Thymus (tissue), 11 donors: ENCODE results near the gene HSD17B12. TPM values are rescaled to one million over a fixed set of nuclear protein-coding genes. Genes with fewer than 3 reads are reported as not detected.

ENCODE experiments used
- DNase-seq, 9 donors: peaks; one replicate each; pipeline ENCODE4 v3.0.0-alpha.2; 2013; ENCODE audit warnings: low spot score in 9 of 9, low read depth in 6 of 9, missing footprints in 1 of 9
- H3K27ac ChIP-seq, 2 donors: one replicate each; pipeline ENCODE4 v1.5.1; 2013; ENCODE audit warnings: control low read depth in 1 of 2, low read depth in 1 of 2, low read length in 1 of 2, mild to moderate bottlenecking in 1 of 2, moderate library complexity in 1 of 2
- H3K27me3 ChIP-seq, 2 donors: one replicate each; pipeline ENCODE4 v1.5.1; 2013; ENCODE audit warnings: low read length in 1 of 2; ENCODE audit not compliant: control insufficient read depth in 2 of 2, insufficient read depth in 1 of 2
- H3K36me3 ChIP-seq, 2 donors: one replicate each; pipeline ENCODE4 v1.5.1; 2013; ENCODE audit warnings: low read length in 1 of 2, mild to moderate bottlenecking in 1 of 2, moderate library complexity in 1 of 2; ENCODE audit not compliant: control insufficient read depth in 2 of 2, insufficient read depth in 2 of 2
- H3K4me1 ChIP-seq, 2 donors: one replicate each; pipeline ENCODE4 v1.5.1; 2013; ENCODE audit warnings: low read length in 2 of 2; ENCODE audit not compliant: control insufficient read depth in 2 of 2, insufficient read depth in 2 of 2
- H3K4me3 ChIP-seq, 2 donors: one replicate each; pipeline ENCODE4 v1.5.1; 2013; ENCODE audit warnings: low read length in 2 of 2, control low read depth in 1 of 2, mild to moderate bottlenecking in 1 of 2
- H3K9me3 ChIP-seq, 2 donors: one replicate each; pipeline ENCODE4 v1.5.1; 2013; ENCODE audit warnings: low read length in 1 of 2, mild to moderate bottlenecking in 1 of 2; ENCODE audit not compliant: control insufficient read depth in 2 of 2, insufficient read depth in 1 of 2
- WGBS: extraction: QIAGEN DNeasy Blood & Tissue Kit; methylation state at CpG from one replicate; pipeline ENCODE4 v1.1.7; 2013; 5-methylcytosine and 5-hydroxymethylcytosine counted together
- polyA plus RNA-seq: library from polyadenylated mRNA; stranded (reverse); fragments of 200-250 nt; gene quantifications from one replicate; pipeline ENCODE4 v1.2.3, GENCODE V29; 2013
- total RNA-seq: library from RNA; stranded (reverse); fragments of 120-200 nt; gene quantifications from one replicate; pipeline ENCODE4 v1.2.4, GENCODE V29; 2013
- donor health status: healthy.

The HSD17B12 gene
- total and polyA plus RNA-seq, 2 donors: 18.8 to 32.1 TPM

- Histone ChIP-seq H3K4me3 (no peak overlapping the region), H3K9me3 (no peaks in the 10 kb centered on the region), H3K36me3 (no peaks in the 10 kb centered on the region), H3K4me1 (peaks cover 0 to 4% of the 10 kb centered on the region in 2 donors), H3K27me3 (peaks cover 2 to 7% of the 10 kb centered on the region in 2 donors), H3K27ac (no peak overlapping the region)
- DNase-seq: peak in 6 of 9 donors; percentile 15 to 62 (median 28)
- 4% methylated on average over 5 of the region's 5 CpGs for WGBS
Measured at GRCh38 chr11:43868852-43869567, 188.5 kb downstream of the HSD17B12 start.

- peaks cover 2 to 7% of the 10 kb centered on the region in 2 donors for H3K27me3 ChIP-seq
- WGBS: 96% methylated on average over 2 of the region's 2 CpGs
Measured at GRCh38 chr11:43871051-43871450, 190.5 kb downstream of the HSD17B12 start.

GRCh38 chr11:43872995-43873394 is 192.5 kb downstream of the HSD17B12 start:
- H3K27me3 ChIP-seq: peaks cover 2 to 7% of the 10 kb centered on the region in 2 donors
- 84% methylated on average over 7 of the region's 7 CpGs for WGBS

More at GRCh38 chr11:43871051-43871450, 190.5 kb downstream of the HSD17B12 start:
- Histone ChIP-seq H3K4me3 (no peak overlapping the region), H3K27ac (no peak overlapping the region), H3K9me3 (no peaks in the 10 kb centered on the region), H3K4me1 (peaks cover 0 to 4% of the 10 kb centered on the region in 2 donors), H3K36me3 (no peaks in the 10 kb centered on the region)
- no peak for DNase-seq

DNA sequence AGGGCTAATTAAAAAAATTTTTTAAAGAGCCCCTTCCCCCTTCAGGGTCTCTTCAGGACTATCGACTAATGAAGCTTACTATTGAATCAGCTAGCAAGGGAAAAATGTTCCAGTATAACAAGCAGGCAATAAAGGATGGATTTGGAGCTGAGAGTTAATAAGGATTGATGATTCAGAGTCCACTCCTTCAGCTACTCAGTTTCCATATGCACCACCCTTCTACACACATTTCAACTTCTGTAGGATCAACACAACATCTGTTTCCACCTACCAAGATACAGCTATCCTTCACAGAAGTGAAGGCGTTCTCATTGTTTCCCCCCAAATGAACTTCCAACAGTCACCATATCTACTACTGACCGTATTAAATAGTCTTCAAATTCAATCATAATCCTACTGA is 193.5 kb downstream of the HSD17B12 start:
- H3K27me3 ChIP-seq: peaks cover 2 to 7% of the 10 kb centered on the region in 2 donors
- H3K4me3 ChIP-seq: no peak overlapping the region
- H3K9me3 ChIP-seq: no peaks in the 10 kb centered on the region
- no peak for DNase-seq
- H3K36me3 ChIP-seq: no peaks in the 10 kb centered on the region
- peaks cover 0 to 4% of the 10 kb centered on the region in 2 donors for H3K4me1 ChIP-seq
- WGBS: 79% methylated on average over 3 of the region's 3 CpGs
- H3K27ac ChIP-seq: no peak overlapping the region

More at GRCh38 chr11:43872995-43873394, 192.5 kb downstream of the HSD17B12 start:
- Histone ChIP-seq H3K9me3 (no peaks in the 10 kb centered on the region), H3K36me3 (no peaks in the 10 kb centered on the region), H3K4me1 (peaks cover 0 to 4% of the 10 kb centered on the region in 2 donors), H3K4me3 (no peak overlapping the region), H3K27ac (no peak overlapping the region)
- DNase-seq: no peak

- no peak overlapping the region for H3K4me3 ChIP-seq
- no peaks in the 10 kb centered on the region for H3K36me3 ChIP-seq
- peaks cover 2 to 7% of the 10 kb centered on the region in 2 donors for H3K27me3 ChIP-seq
- no peak for DNase-seq
- WGBS: 24% methylated on average over 1 of the region's 1 CpG
- no peak overlapping the region for H3K27ac ChIP-seq
- H3K9me3 ChIP-seq: no peaks in the 10 kb centered on the region
- H3K4me1 ChIP-seq: no peaks in the 10 kb centered on the region
Measured at GRCh38 chr11:43874738-43875137, 194.2 kb downstream of the HSD17B12 start.

DNA sequence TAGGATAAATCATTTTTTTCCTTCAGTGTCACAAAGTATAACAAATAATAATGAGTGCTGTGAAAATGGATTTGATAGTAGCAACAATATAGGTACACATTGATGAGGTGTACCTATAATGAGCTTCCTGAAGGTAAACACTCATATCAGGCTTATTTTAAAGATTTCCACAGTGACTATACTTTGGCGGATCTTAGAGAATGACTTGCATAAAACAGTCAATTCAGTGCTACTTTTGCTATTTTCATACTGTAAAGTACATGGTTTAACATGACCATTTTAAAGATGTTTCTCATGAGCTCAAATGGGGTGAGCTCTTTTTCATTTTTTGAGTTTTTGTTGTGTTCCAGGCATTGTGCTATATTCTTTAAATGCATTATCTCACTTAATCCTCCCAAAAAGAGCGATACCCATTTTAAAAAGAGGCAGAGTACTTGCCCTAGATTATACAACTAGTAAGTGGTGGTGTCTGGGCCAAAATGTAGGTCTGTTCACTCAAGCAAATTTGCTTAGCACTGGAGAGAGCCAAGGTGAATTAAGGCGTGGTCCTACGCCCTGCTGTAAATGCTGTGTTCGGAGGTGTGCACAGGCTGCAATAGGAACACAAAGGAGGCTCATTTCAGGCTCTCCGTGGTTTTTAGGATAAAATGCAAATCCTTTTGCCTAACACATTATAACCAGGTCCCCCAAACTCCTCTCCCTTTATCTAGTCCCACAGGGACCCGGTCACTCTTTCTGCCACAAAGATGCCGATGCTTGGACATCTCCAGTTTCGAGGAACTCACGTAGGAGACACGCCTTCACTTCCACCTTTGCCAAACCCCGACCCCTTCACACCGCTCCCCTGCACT is 199.5 kb downstream of the HSD17B12 start:
- Histone ChIP-seq H3K27ac (no peak overlapping the region), H3K9me3 (peaks cover 0 to 4% of the 10 kb centered on the region in 2 donors), H3K4me3 (peak overlapping the region; percentile 81 to 84), H3K36me3 (peaks cover 3 to 17% of the 10 kb centered on the region in 2 donors), H3K4me1 (peaks cover 9 to 12% of the 10 kb centered on the region in 2 donors), H3K27me3 (no peaks in the 10 kb centered on the region)
- WGBS: 52% methylated on average over 13 of the region's 13 CpGs
- DNase-seq: peak in 2 of 9 donors; percentile 7 to 18

DNA sequence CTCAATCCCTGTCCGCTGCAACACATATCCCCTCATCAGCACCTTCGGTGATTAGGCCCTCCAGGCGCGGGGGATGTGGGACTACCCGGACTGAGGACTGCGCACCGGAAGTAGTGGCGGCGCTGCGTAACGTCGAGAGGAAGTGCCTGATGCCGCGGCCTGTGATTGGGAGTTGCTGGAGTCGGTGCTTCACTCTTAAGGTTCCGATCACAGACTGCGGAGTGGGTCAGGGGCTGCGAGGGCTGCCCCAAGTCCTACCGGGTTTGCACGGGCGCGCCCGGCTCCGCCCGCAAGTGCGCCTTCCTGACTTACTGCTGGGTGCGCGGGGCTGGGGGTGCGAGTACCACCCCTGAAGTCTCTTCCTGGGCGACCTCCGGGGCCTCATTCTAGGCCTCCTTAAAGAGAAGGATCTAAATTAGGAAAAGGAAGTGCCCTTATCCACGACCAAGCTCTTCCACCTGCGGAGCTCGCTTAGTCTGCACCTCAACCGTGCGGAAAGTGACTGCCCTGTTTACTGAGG is 200.2 kb downstream of the HSD17B12 start, which contains the start of gene ALKBH3:
TSS of gene ALKBH3 (plus strand) at position 192 of the 520 bp plus-strand sequence. CDS start 1,822 bp downstream, outside the sequence.
- peaks cover 9 to 12% of the 10 kb centered on the region in 2 donors for H3K4me1 ChIP-seq
- peak within 1 kb of the TSS; percentile 18 to 36 for H3K27ac ChIP-seq
- DNase-seq: peak; percentile 66 to 94 (median 81)
- H3K27me3 ChIP-seq: no peaks in the 10 kb centered on the region
- H3K36me3 ChIP-seq: peaks cover 3 to 18% of the 10 kb centered on the region in 2 donors
- peaks cover 0 to 4% of the 10 kb centered on the region in 2 donors for H3K9me3 ChIP-seq
- WGBS: 1% methylated on average over 36 of the region's 36 CpGs
- H3K4me3 ChIP-seq: peak within 1 kb of the TSS; percentile 81 to 84

- WGBS: 65% methylated on average over 3 of the region's 3 CpGs
- Histone ChIP-seq H3K27ac (no peak overlapping the region), H3K36me3 (peaks cover 14 to 38% of the 10 kb centered on the region in 2 donors)
Measured at GRCh38 chr11:43892851-43893250, 212.3 kb downstream of the HSD17B12 start.

More at GRCh38 chr11:43892851-43893250, 212.3 kb downstream of the HSD17B12 start:
- no peak for DNase-seq
- no peaks in the 10 kb centered on the region for H3K4me1 ChIP-seq
- H3K9me3 ChIP-seq: no peaks in the 10 kb centered on the region
- H3K4me3 ChIP-seq: no peak overlapping the region
- H3K27me3 ChIP-seq: no peaks in the 10 kb centered on the region
